NCI-H748 treated with DMSO at 0.1 percent for 48 hours (cell line): ENCODE results near the gene VDAC2.

ENCODE experiments used
- DNase-seq: peaks from one replicate; lab custom pipeline; 2025; lab: John Stamatoyannopoulos, UW

The VDAC2 gene

DNA sequence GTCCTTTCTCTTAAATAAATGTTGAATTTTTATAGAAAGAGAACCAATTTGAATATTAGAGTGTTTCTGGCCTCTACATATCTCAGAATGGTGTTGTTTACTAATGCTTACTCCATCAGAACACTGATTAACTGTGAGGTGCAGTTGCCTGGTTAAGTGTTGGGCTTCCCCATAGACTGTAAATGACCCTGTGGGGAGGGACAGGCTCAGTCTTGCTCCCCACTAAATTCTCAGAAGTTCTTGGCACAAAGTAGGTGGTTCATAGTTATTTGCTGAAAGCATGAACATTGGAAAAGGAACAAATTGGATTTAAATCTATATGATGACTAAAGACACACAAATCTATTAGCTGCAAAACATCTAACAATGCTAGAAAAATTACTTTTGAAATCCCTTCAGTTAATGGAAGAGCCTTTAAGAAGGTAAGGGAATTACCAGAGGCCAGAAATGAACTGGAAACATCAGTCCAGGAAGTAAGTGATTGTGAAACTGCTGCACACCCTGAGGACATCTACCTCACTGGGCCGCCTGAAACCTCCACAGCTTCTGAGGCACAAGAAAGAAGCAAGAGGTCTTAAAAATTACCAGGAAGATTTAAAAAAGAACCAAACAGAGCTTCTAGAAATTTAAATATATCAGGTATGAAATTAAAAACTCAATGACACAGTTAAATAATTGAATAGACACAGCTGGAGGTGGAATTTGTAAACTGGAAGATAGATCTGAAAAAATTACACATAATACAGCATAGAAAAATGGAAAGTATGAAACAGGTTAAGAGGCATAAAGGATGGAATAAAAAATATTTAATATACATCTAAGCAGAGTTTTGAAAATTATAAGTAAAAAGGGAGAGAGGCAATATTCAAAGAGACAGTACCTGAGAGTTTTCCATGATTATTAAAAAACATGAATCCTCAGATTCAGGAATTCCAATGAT lies 43.0 kb downstream of the VDAC2 start:
- no peak for DNase-seq

DNA sequence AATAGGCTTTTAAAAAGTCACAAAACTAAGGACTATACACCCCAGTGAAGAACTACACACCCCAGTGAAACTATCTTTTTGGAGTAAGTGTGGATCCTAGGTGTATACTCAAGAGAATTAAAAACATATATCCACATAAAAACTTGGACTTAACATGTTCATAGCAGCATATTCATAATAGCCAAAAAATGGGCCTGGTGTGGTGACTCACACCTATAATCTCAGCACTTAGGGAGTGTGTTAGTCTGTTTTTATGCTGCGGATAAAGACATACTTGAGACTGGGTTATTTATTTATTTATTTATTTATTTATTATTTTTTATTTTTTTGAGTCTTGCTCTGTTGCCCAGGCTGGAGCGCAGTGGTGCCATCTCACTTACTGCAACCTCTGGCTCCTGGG lies 44.1 kb downstream of the VDAC2 start:
- DNase-seq: no peak

DNA sequence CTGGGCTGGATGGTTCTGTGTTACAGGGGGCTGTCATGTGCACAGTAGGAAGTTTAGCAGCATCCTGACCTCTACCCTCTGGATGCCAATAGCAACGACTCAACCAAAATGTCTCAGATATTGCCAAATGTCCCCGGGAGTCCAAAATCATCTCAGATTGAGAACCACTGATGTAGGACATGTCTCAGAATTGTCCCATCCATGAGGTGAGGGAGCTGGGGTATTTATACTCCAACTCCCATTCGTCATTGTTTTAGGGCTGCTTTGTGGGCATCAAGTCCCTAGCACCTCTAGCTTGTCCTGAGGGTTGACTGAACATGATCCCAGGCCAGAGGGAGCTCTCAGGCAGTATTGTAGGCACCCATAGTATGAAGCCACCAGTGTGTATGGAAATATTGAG lies 50.4 kb downstream of the VDAC2 start:
- DNase-seq: no peak

DNA sequence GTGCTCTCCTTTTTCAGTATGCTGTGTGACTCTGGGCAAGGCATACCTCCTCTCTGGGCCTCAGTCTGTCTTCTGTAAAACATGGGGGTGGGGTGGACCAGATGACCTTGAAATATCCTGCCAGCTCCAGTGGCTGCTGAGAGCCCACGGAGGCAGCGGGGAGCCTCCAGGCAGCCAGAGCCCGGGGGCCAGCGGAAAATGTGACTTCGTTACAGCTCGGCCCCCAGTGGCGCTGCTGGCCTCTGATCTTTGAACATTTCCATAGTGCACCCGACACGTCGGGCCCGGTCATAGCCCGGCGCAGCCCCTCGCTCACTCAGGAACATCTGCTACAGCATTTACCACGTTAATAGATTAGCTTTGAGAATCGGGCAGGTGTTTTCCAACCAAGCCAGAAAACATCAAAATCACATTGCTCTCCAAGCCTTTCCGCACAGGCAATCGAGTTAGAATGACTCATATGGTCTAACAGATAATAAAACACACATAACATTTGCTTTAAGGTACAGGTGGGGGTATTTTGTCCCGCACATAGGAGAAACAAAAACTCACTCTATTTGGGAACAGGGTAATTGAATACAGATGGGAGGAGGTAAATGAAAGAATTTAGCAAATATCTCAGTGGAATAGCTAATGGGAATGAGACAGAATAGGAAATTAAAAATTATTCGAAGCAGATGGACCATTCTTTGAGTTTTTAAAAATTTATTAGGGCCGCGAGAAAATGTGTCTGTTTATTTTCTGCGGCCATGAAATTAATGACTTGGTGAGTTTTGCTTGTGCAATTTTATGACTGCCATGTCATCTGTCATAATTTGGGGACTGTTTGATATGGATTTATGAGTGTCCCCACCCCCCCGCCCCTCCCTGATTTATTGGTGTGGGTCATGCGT lies 51.5 kb downstream of the VDAC2 start:
- DNase-seq: no peak

DNA sequence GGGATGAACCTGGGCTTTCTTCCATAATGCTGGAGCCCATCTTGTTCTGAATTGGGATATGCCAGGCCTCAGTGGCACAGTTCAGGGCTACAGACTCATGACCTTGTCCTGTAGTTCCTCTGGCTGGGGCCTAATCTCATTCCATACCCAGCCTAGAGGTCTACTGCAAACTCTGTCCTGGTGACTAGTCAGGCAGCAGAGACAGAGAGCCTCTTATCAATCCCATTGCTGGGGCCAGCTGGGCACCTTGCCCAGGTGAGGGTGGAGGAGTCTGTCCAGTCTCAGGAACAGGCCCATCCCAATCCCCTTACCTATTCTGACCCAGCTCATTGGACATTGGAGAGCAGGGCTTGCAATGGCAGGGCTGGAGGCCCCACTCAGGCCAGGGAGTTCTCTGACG lies 53.2 kb downstream of the VDAC2 start:
- no peak for DNase-seq

- DNase-seq: no peak
Observed at GRCh38 chr10:75265856-75266255, 55.3 kb downstream of the VDAC2 start.

DNA sequence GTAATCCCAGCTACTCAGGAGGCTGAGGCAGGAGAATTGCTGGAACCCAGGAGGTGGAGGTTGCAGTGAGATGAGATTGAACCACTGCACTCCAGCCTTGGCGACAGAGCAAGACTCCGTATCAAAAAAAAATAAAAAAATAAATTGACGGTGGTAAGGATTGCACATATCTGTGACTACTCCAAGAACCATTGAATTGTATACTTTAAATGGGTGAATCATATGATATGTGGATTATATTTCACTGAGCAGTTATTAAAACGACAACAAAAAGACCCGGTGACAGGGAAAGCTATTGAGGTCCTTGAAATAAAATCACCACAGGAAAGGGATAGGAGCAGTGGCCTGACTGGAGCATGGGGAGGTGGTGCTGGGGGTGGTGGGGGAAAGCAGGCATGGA lies 56.3 kb downstream of the VDAC2 start:
- DNase-seq: no peak

DNA sequence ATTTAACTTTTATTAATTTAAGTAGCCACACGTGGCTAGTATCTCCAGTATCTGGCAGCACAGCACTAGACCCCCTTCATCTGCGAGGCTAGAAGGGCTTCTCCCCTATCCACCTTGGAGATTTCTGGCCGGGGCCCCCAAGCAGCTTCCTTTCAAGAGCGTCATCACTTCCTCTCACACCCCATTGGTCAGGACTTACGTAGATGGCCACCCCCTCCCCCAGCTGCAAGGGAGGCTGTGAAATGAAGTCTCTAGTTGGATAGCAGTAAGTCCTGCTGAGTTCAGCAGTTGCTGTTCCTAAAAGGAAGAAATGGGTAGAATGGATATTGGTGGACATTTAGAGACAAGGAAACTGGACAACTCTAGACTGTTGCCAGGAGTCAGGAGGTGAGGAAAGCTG lies 59.0 kb downstream of the VDAC2 start:
- no peak for DNase-seq

GRCh38 chr10:75272094-75272493 lies 61.5 kb downstream of the VDAC2 start:
- DNase-seq: no peak

GRCh38 chr10:75272896-75273295 lies 62.3 kb downstream of the VDAC2 start:
- no peak for DNase-seq

GRCh38 chr10:75276069-75276872 lies 65.7 kb downstream of the VDAC2 start:
- DNase-seq: no peak

- DNase-seq: no peak
Observed at GRCh38 chr10:75280236-75280635, 69.6 kb downstream of the VDAC2 start.
